SK-N-SH (cell line): ENCODE data around the gene STARD3NL. TPM values are rescaled to one million over a fixed set of nuclear protein-coding genes. Genes with fewer than 3 reads are reported as not detected.
"Not testable (repeated sequence)": the region's sequence is repeated elsewhere in the genome, so short reads cannot be mapped to it uniquely, and the experiment has no call there.

Experiments used
- CTCF ChIA-PET: fragments of 300-600, 350-600 bp; formaldehyde crosslinking; extraction: SDS; loops from one replicate; lab custom pipeline; 2021; lab: Yijun Ruan, JAX
- POLR2A ChIA-PET: fragments of 350-600 bp; sonication (Branson Sonifier 250); formaldehyde crosslinking; extraction: SDS; loops from one replicate; lab custom pipeline; 2020; ENCODE audit warnings: antibody characterized with exemption, inconsistent platforms; lab: Yijun Ruan, JAX
- DNase-seq: peaks from one replicate; pipeline ENCODE4 v3.0.0; 2012
- H2AFZ ChIP-seq: fragments of 200-600 bp; sonication (generic); 2 replicates; pipeline ENCODE4 v1.8.1; 2016; ENCODE audit warnings: antibody characterized with exemption, mild to moderate bottlenecking, low read depth
- H3F3A ChIP-seq: fragments of 200-600 bp; sonication (generic); replicated peaks from 2 replicates; pipeline ENCODE3; 2016; ENCODE audit warnings: antibody characterized with exemption, mild to moderate bottlenecking; ENCODE audit not compliant: insufficient read depth
- H3K27ac ChIP-seq, 2 experiments: fragments of 200-500 bp in 1 of 2; fragments of 200-600 bp in 1 of 2; sonication (Bioruptor generic) in 1 of 2; sonication (generic), shearing (Covaris generic) in 1 of 2; 2 replicates each; pipeline versions ENCODE4 v1.5.1 to v1.6.1; 2014 to 2016; ENCODE audit warnings: low read depth in 2 of 2, inconsistent platforms in 1 of 2, low read length in 1 of 2, mild to moderate bottlenecking in 1 of 2, mixed read lengths in 1 of 2
- H3K27me3 ChIP-seq: fragments of 200-600 bp; sonication (generic), shearing (Covaris generic); 2 replicates; pipeline ENCODE4 v1.6.1; 2016; ENCODE audit warnings: mixed run types; ENCODE audit not compliant: insufficient read depth
- H3K36me3 ChIP-seq, 2 experiments: fragments of 200-500 bp in 1 of 2; fragments of 200-600 bp in 1 of 2; sonication (Bioruptor generic) in 1 of 2; sonication (generic) in 1 of 2; replicated peaks in 1 of 2; 2 replicates each; pipeline versions ENCODE3 to v1.5.1; 2014 to 2016; ENCODE audit warnings: low read length in 1 of 2, mild to moderate bottlenecking in 1 of 2; ENCODE audit not compliant: insufficient read depth in 2 of 2, control insufficient read depth in 1 of 2
- H3K4me1 ChIP-seq, 2 experiments: fragments of 200-500 bp in 1 of 2; fragments of 200-600 bp in 1 of 2; sonication (Bioruptor generic) in 1 of 2; sonication (generic), shearing (Covaris generic) in 1 of 2; 2 replicates each; pipeline versions ENCODE4 v1.5.1 to v1.6.1; 2014 to 2016; ENCODE audit warnings: low read depth in 1 of 2, low read length in 1 of 2, mixed run types in 1 of 2; ENCODE audit not compliant: insufficient read depth in 2 of 2, control insufficient read depth in 1 of 2
- H3K4me2 ChIP-seq: fragments of 200-600 bp; sonication (generic), shearing (Covaris generic); 2 replicates; pipeline ENCODE4 v1.6.1; 2017; ENCODE audit warnings: mixed run types
- H3K4me3 ChIP-seq, 2 experiments: fragments of 200-500 bp in 1 of 2; fragments of 200-600 bp in 1 of 2; sonication (Bioruptor generic) in 1 of 2; sonication (generic), shearing (Covaris generic) in 1 of 2; 2 replicates each; pipeline versions ENCODE4 v1.5.1 to v1.8.1; 2014 to 2016; ENCODE audit warnings: low read depth in 2 of 2, inconsistent platforms in 1 of 2, low read length in 1 of 2, mild to moderate bottlenecking in 1 of 2, mixed read lengths in 1 of 2, moderate library complexity in 1 of 2
- H3K79me2 ChIP-seq: fragments of 200-600 bp; sonication (generic); 2 replicates; pipeline ENCODE4 v1.8.1; 2017; ENCODE audit warnings: mild to moderate bottlenecking; ENCODE audit not compliant: insufficient read depth
- H3K9ac ChIP-seq: fragments of 200-600 bp; sonication (generic); 2 replicates; pipeline ENCODE4 v1.6.1; 2017; ENCODE audit warnings: mixed run types
- H3K9me2 ChIP-seq: fragments of 200-600 bp; sonication (generic); 2 replicates; pipeline ENCODE4 v1.6.1; 2017; ENCODE audit warnings: mixed run types
- H3K9me3 ChIP-seq: fragments of 200-600 bp; sonication (generic); 2 replicates; pipeline ENCODE4 v1.6.1; 2017; ENCODE audit warnings: mixed run types, mild to moderate bottlenecking, moderate library complexity
- H4K20me1 ChIP-seq: fragments of 200-600 bp; sonication (generic); 2 replicates; pipeline ENCODE4 v1.6.1; 2017; ENCODE audit warnings: mild to moderate bottlenecking, mixed run types; ENCODE audit not compliant: insufficient read depth
- FOXM1 ChIP-seq: IDR thresholded peaks from 2 replicates; pipeline ENCODE4 v1.4.0; 2012; ENCODE audit warnings: low read depth, mild to moderate bottlenecking
- MXI1 ChIP-seq: IDR thresholded peaks from 2 replicates; pipeline ENCODE4 v1.6.1; 2012; ENCODE audit warnings: mild to moderate bottlenecking, low read depth, low read length, improper control_type of control experiment
- NFIC ChIP-seq: IDR thresholded peaks from 2 replicates; pipeline ENCODE4 v1.4.0; 2012; ENCODE audit warnings: borderline replicate concordance
- NRF1 ChIP-seq: IDR thresholded peaks from 2 replicates; pipeline ENCODE4 v1.6.1; 2012; ENCODE audit warnings: low read depth, mild to moderate bottlenecking, low read length
- RFX5 ChIP-seq: IDR thresholded peaks from 2 replicates; pipeline ENCODE4 v1.6.1; 2012; ENCODE audit warnings: mild to moderate bottlenecking, improper control_type of control experiment, low read length
- RXRA ChIP-seq: IDR thresholded peaks from 2 replicates; pipeline ENCODE4 v1.4.0; 2012; ENCODE audit warnings: low read depth, mild to moderate bottlenecking, borderline replicate concordance
- SMC3 ChIP-seq: IDR thresholded peaks from 2 replicates; pipeline ENCODE4 v1.6.1; 2012; ENCODE audit warnings: low read depth, low read length, improper control_type of control experiment
- TEAD4 ChIP-seq: IDR thresholded peaks from 2 replicates; pipeline ENCODE4 v1.4.0; 2012; ENCODE audit warnings: mild to moderate bottlenecking, borderline replicate concordance; ENCODE audit not compliant: insufficient read depth
- USF1 ChIP-seq: IDR thresholded peaks from 2 replicates; pipeline ENCODE4 v1.4.0; 2012; ENCODE audit warnings: low read depth, borderline replicate concordance
- USF2 ChIP-seq: fragments of 150-350 bp; IDR thresholded peaks from 2 replicates; pipeline ENCODE4 v1.6.1; 2017; ENCODE audit warnings: antibody characterized with exemption, low read length, low read depth, borderline replicate concordance
- WGBS: methylation state at CpG from one replicate; pipeline ENCODE4 v1.1.6; 2017; ENCODE audit warnings: low lambda C conversion rate; 5-methylcytosine and 5-hydroxymethylcytosine counted together
- polyA plus RNA-seq, 3 experiments: library from polyadenylated mRNA; depleted of rRNA; stranded (reverse); fragments of >200 nt; gene quantifications; 2 replicates each; pipeline ENCODE4 v1.2.3, GENCODE V29; 2012
- TF ChIP-seq, protein P1 (sequence below): IDR thresholded peaks from 2 replicates; pipeline ENCODE4; 2012
- TF ChIP-seq, protein P2 (sequence below): fragments of 200-600 bp; sonication (generic); IDR thresholded peaks from 2 replicates; pipeline ENCODE4 v1.6.1; 2017; ENCODE audit warnings: antibody characterized with exemption, mild to moderate bottlenecking, moderate library complexity

Gene STARD3NL
- polyA plus RNA-seq, 1 of the 3 experiments (the other 2 are of a cell fraction), result 46.3 TPM

DNA sequence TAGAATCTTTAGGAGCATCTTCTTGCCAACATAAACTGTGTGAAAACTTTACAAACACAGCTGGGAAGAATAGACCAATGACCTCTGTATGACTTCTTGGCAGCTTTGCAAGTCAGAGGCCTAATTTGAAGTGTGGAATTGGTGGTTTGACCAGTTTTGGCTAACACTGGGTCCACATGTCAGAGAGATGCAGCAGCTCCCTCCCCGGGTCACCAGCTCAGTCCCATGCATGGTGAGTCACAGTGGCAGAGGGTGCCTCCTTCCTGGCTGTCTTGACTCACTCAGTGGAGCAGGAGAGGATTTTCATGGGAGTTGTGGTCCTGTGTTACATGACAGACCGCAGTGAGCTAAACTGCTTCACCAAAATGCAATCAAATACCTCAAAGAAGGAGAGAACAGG lies 8.2 kb upstream of the STARD3NL start:
- no peaks in the 10 kb centered on the region for H4K20me1 ChIP-seq
- peaks cover 4% of the 10 kb centered on the region for H3F3A ChIP-seq
- no peak for TF ChIP-seq TEAD4
- TF ChIP-seq MXI1, result no peak
- no peak for TF ChIP-seq NFIC
- TF ChIP-seq, protein P1, sequence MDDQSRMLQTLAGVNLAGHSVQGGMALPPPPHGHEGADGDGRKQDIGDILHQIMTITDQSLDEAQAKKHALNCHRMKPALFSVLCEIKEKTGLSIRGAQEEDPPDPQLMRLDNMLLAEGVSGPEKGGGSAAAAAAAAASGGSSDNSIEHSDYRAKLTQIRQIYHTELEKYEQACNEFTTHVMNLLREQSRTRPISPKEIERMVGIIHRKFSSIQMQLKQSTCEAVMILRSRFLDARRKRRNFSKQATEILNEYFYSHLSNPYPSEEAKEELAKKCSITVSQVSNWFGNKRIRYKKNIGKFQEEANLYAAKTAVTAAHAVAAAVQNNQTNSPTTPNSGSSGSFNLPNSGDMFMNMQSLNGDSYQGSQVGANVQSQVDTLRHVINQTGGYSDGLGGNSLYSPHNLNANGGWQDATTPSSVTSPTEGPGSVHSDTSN, result no peak
- TF ChIP-seq, protein P2, sequence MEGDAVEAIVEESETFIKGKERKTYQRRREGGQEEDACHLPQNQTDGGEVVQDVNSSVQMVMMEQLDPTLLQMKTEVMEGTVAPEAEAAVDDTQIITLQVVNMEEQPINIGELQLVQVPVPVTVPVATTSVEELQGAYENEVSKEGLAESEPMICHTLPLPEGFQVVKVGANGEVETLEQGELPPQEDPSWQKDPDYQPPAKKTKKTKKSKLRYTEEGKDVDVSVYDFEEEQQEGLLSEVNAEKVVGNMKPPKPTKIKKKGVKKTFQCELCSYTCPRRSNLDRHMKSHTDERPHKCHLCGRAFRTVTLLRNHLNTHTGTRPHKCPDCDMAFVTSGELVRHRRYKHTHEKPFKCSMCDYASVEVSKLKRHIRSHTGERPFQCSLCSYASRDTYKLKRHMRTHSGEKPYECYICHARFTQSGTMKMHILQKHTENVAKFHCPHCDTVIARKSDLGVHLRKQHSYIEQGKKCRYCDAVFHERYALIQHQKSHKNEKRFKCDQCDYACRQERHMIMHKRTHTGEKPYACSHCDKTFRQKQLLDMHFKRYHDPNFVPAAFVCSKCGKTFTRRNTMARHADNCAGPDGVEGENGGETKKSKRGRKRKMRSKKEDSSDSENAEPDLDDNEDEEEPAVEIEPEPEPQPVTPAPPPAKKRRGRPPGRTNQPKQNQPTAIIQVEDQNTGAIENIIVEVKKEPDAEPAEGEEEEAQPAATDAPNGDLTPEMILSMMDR, result no peak
- TF ChIP-seq USF1, result no peak
- no peak for TF ChIP-seq FOXM1
- no peak for TF ChIP-seq USF2
- no peak for TF ChIP-seq NRF1
- no peaks in the 10 kb centered on the region for H3K9me3 ChIP-seq
- H3K4me2 ChIP-seq, result peak overlapping the region; percentile 20; the same call in 1 of the 2 replicates
- no peaks in the 10 kb centered on the region; the same call in 1 of the 2 replicates for H3K27me3 ChIP-seq
- 0 out of 4 replicates have a peak, but pooled peaks cover 0 to 5% of the 10 kb centered on the region in 2 experiments for H3K4me1 ChIP-seq
- whole genome bisulfite sequencing, result 3% methylated on average over 2 of the region's 2 CpGs
- H3K36me3 ChIP-seq, result no peaks in the 10 kb centered on the region
- no peak overlapping the region for H3K9ac ChIP-seq
- peak overlapping the region; percentile 1; the same call in 1 of the 2 replicates for H2AFZ ChIP-seq
- no peak overlapping the region for H3K27ac ChIP-seq
- no peaks in the 10 kb centered on the region for H3K79me2 ChIP-seq
- ChIA-PET CTCF (interaction anchor here (0.6 to 2.4 kb wide), 3 partner anchors 46 to 62 kb away, joined by 3 to 9 read pairs (median 4); no protein-coding TSS in a partner anchor), POLR2A (no interaction called here)
- H3K4me3 ChIP-seq, result no peak overlapping the region
- H3K9me2 ChIP-seq, result no peaks in the 10 kb centered on the region; the same call in 1 of the 2 replicates
- DNase-seq, result no peak

- POLR2A ChIA-PET, result no interaction called here
- no peak overlapping the region for H3K9ac ChIP-seq
- TF ChIP-seq TEAD4 (no peak), USF1 (no peak), RXRA (no peak), RFX5 (no peak), SMC3 (no peak)
- TF ChIP-seq, all 33 proteins: peak for 0
- no peak overlapping the region for H3K4me3 ChIP-seq
- H3K4me2 ChIP-seq, result no peak overlapping the region
- H3K9me2 ChIP-seq, result no peaks in the 10 kb centered on the region
- no peak overlapping the region for H3K27ac ChIP-seq
- H3F3A ChIP-seq, result peaks cover 4% of the 10 kb centered on the region
- H2AFZ ChIP-seq, result no peak overlapping the region
- 0 out of 4 replicates have a peak, but pooled peaks cover 0 to 5% of the 10 kb centered on the region in 2 experiments for H3K4me1 ChIP-seq
- no peaks in the 10 kb centered on the region for H3K9me3 ChIP-seq
- H4K20me1 ChIP-seq, result no peaks in the 10 kb centered on the region
- no peak for DNase-seq
- no peaks in the 10 kb centered on the region for H3K36me3 ChIP-seq
- CTCF ChIA-PET, result interaction anchor here (2.4 kb wide), 1 partner anchor 44 kb away, joined by 9 read pairs; no protein-coding TSS in a partner anchor
- no peaks in the 10 kb centered on the region for H3K79me2 ChIP-seq
- 55% methylated on average over 6 of the region's 6 CpGs for WGBS
- no peaks in the 10 kb centered on the region; the same call in 1 of the 2 replicates for H3K27me3 ChIP-seq
These were observed 6.2 kb upstream of the STARD3NL start for GRCh38 chr7:38171623-38172391.

GRCh38 chr7:38175547-38175946 lies 2.5 kb upstream of the STARD3NL start:
- H4K20me1 ChIP-seq, H3K27ac ChIP-seq, H3K36me3 ChIP-seq, H3K9ac ChIP-seq, DNase-seq, H3K4me2 ChIP-seq, H3F3A ChIP-seq, H3K27me3 ChIP-seq, H2AFZ ChIP-seq, POLR2A ChIA-PET, H3K9me2 ChIP-seq, H3K9me3 ChIP-seq, H3K4me3 ChIP-seq: not testable (repeated sequence)
- H3K4me1 ChIP-seq, result peaks cover 8 to 16% of the 10 kb centered on the region in 2 experiments; a peak in 2 of 4 replicates
- H3K79me2 ChIP-seq, result peaks cover 24% of the 10 kb centered on the region
- CTCF ChIA-PET, result interaction anchor here (1.1 kb wide), 1 partner anchor 193 kb away, joined by 3 read pairs; no protein-coding TSS in a partner anchor
- 72% methylated on average over 9 of the region's 9 CpGs for WGBS
